Measurements from ENCODE around the gene DIAPH1.

The DIAPH1 gene

GRCh38 chr5:141618804-141619554, at the start of gene DIAPH1:
Gene DIAPH1, minus strand, starts transcription at chr5:141619000. Its CDS starts 86 bp downstream, at chr5:141618914.
- Histone ChIP-seq H3K4me1 (ENCODE audit: low read length) (peaks cover 38% of the 10 kb centered on the region), H3K4me3 (ENCODE audit: low read length) (peak within 1 kb of the TSS; percentile 99), H3K27ac (ENCODE audit: low read length) (peak within 1 kb of the TSS; percentile 58), H2AFZ (ENCODE audit: low read depth, low read length) (peak within 1 kb of the TSS; percentile 79; the same call in 1 of the 2 replicates), H3K9ac (ENCODE audit: low read length) (peak within 1 kb of the TSS; percentile 97), H4K20me1 (ENCODE audit: insufficient read depth, low read length) (no peaks in the 10 kb centered on the region), H3K4me2 (ENCODE audit: low read length) (peak within 1 kb of the TSS; percentile 98), H3K9me3 (ENCODE audit: insufficient read depth, low read length) (no peaks in the 10 kb centered on the region), H3K27me3 (ENCODE audit: low read depth, low read length) (no peaks in the 10 kb centered on the region), H3K36me3 (replicated peaks; ENCODE audit: low read depth, low read length) (peaks cover 35% of the 10 kb centered on the region), H3K79me2 (ENCODE audit: low read length) (peaks cover 43% of the 10 kb centered on the region)
- TF ChIP-seq CTCF (IDR thresholded peaks at IDR 0.05; ENCODE audit: low read depth, low read length) (peak; percentile 77), EZH2phosphoT487 (IDR thresholded peaks at IDR 0.05; ENCODE audit: low read depth) (no peak)

- TF ChIP-seq EZH2phosphoT487 (IDR thresholded peaks at IDR 0.05; ENCODE audit: low read depth) (no peak), CTCF (IDR thresholded peaks at IDR 0.05; ENCODE audit: low read depth, low read length) (no peak)
- Histone ChIP-seq H3K36me3 (replicated peaks; ENCODE audit: low read depth, low read length) (no peaks in the 10 kb centered on the region), H3K9me3 (ENCODE audit: insufficient read depth, low read length) (no peaks in the 10 kb centered on the region), H3K9ac (ENCODE audit: low read length) (no peak overlapping the region), H3K4me3 (ENCODE audit: low read length) (no peak overlapping the region), H3K27ac (ENCODE audit: low read length) (no peak overlapping the region), H3K79me2 (ENCODE audit: low read length) (no peaks in the 10 kb centered on the region), H3K27me3 (ENCODE audit: low read depth, low read length) (no peaks in the 10 kb centered on the region), H3K4me1 (ENCODE audit: low read length) (peaks cover 4% of the 10 kb centered on the region; the same call in 1 of the 2 replicates), H3K4me2 (ENCODE audit: low read length) (no peak overlapping the region), H2AFZ (ENCODE audit: low read depth, low read length) (no peak overlapping the region), H4K20me1 (ENCODE audit: insufficient read depth, low read length) (no peaks in the 10 kb centered on the region)
Measured at GRCh38 chr5:141665995-141666940, 47.5 kb upstream of the DIAPH1 start.

GRCh38 chr5:141664733-141665461, 46.1 kb upstream of the DIAPH1 start:
- peak overlapping the region; percentile 34 for H3K4me2 ChIP-seq (ENCODE audit: low read length)
- TF ChIP-seq CTCF (IDR thresholded peaks at IDR 0.05; ENCODE audit: low read depth, low read length), result peak; percentile 81
- TF ChIP-seq EZH2phosphoT487 (IDR thresholded peaks at IDR 0.05; ENCODE audit: low read depth), result no peak

More at GRCh38 chr5:141664733-141665461, 46.1 kb upstream of the DIAPH1 start:
- Histone ChIP-seq H3K9me3 (ENCODE audit: insufficient read depth, low read length) (no peaks in the 10 kb centered on the region), H2AFZ (ENCODE audit: low read depth, low read length) (peak overlapping the region; percentile 55), H3K79me2 (ENCODE audit: low read length) (no peaks in the 10 kb centered on the region), H3K9ac (ENCODE audit: low read length) (0 out of 2 replicates have a peak overlapping the region, but pooled peaks have one; percentile 0), H4K20me1 (ENCODE audit: insufficient read depth, low read length) (no peaks in the 10 kb centered on the region), H3K36me3 (replicated peaks; ENCODE audit: low read depth, low read length) (no peaks in the 10 kb centered on the region), H3K27me3 (ENCODE audit: low read depth, low read length) (no peaks in the 10 kb centered on the region), H3K27ac (ENCODE audit: low read length) (no peak overlapping the region), H3K4me1 (ENCODE audit: low read length) (peaks cover 4% of the 10 kb centered on the region; the same call in 1 of the 2 replicates), H3K4me3 (ENCODE audit: low read length) (no peak overlapping the region)

All from OCI-LY3 (cell line).